Thyroid gland (tissue), 4 donors: Measurements from ENCODE around the gene CORT.

Experiments
- POLR2A ChIP-seq, 2 donors: fragments of 450-650 bp; IDR thresholded peaks; one replicate each; pipeline ENCODE4 v1.6.1; 2017; ENCODE audit warnings: antibody characterized with exemption in 2 of 2, mild to moderate bottlenecking in 2 of 2, moderate library complexity in 1 of 2
- TF ChIP-seq, protein P1 (sequence below), 6 experiments: fragments of 200-600 bp in 3 of 6; fragments of 450-650 bp in 3 of 6; sonication (generic) in 3 of 6; IDR thresholded peaks; one replicate each; pipeline ENCODE4 v1.5.1; 2016 to 2019; ENCODE audit warnings: antibody characterized with exemption in 6 of 6, mild to moderate bottlenecking in 2 of 6, inconsistent platforms in 1 of 6, moderate library complexity in 1 of 6

DNA sequence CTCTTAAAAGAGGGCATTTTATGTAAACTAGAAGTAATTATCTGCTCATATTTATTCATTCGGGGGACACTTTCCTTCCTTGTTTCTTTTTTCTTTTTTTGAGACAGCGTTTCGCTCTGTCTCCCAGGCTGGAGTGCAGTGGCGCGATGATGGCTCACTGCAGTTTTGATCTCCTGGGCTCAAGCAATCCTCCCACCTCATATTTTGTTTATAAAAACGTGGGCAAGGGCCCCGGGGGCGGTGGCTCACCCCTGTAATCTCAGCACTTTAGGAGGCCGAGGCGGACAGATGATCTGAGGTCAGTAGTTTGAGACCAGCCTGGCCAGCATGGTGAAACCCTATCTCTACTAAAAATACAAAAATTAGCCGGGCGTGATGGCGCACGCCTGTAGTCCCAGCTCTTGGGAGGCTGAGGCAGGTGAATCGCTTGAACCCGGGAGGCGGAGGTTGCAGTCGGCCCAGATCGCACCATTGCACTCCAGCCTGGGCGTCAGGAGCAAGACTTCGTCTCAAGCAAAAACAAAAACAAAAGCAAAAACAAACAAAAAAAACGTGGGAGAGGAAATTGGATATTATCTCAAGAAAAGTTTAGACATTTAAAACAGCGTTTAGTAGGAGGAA is 23.4 kb downstream of the CORT start:
- TF ChIP-seq, protein P1, sequence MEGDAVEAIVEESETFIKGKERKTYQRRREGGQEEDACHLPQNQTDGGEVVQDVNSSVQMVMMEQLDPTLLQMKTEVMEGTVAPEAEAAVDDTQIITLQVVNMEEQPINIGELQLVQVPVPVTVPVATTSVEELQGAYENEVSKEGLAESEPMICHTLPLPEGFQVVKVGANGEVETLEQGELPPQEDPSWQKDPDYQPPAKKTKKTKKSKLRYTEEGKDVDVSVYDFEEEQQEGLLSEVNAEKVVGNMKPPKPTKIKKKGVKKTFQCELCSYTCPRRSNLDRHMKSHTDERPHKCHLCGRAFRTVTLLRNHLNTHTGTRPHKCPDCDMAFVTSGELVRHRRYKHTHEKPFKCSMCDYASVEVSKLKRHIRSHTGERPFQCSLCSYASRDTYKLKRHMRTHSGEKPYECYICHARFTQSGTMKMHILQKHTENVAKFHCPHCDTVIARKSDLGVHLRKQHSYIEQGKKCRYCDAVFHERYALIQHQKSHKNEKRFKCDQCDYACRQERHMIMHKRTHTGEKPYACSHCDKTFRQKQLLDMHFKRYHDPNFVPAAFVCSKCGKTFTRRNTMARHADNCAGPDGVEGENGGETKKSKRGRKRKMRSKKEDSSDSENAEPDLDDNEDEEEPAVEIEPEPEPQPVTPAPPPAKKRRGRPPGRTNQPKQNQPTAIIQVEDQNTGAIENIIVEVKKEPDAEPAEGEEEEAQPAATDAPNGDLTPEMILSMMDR (IDR thresholded peaks at IDR 0.05) = no peak
- TF ChIP-seq POLR2A (IDR thresholded peaks at IDR 0.05) = no peak
